Smooth muscle cell (in vitro differentiated cells): ENCODE data around the gene CCT6B. TPM values are rescaled to one million over a fixed set of nuclear protein-coding genes. Genes with fewer than 3 reads are reported as not detected.

Experiments used
- DNase-seq: peaks from one replicate; lab custom pipeline; 2025; ENCODE audit not compliant: unreplicated experiment; lab: John Stamatoyannopoulos, UW
- H2AFZ ChIP-seq: fragments of 200-600 bp; sonication (generic); 2 replicates; pipeline ENCODE4 v1.6.0; 2016; ENCODE audit warnings: antibody characterized with exemption, low read depth, mild to moderate bottlenecking
- H3F3A ChIP-seq: fragments of 200-600 bp; sonication (generic); 2 replicates; pipeline ENCODE4 v1.6.0; 2017; ENCODE audit warnings: antibody characterized with exemption, low read depth
- H3K27ac ChIP-seq: fragments of 200-600 bp; sonication (generic); 2 replicates; pipeline ENCODE4 v1.5.1; 2016; ENCODE audit warnings: low read depth, mild to moderate bottlenecking
- H3K27me3 ChIP-seq: fragments of 200-600 bp; sonication (generic); 2 replicates; pipeline ENCODE4 v1.6.1; 2016; ENCODE audit warnings: low read depth, mild to moderate bottlenecking
- H3K36me3 ChIP-seq: fragments of 200-600 bp; sonication (generic); 2 replicates; pipeline ENCODE4 v1.5.1; 2016; ENCODE audit warnings: low read depth
- H3K4me1 ChIP-seq: fragments of 200-600 bp; sonication (generic); 2 replicates; pipeline ENCODE4 v1.5.1; 2016; ENCODE audit warnings: low read depth
- H3K4me2 ChIP-seq: fragments of 200-600 bp; sonication (generic); 2 replicates; pipeline ENCODE4 v1.6.0; 2016; ENCODE audit warnings: mild to moderate bottlenecking
- H3K4me3 ChIP-seq: fragments of 200-600 bp; sonication (generic); 2 replicates; pipeline ENCODE4 v1.5.1; 2016; ENCODE audit warnings: mild to moderate bottlenecking
- H3K79me2 ChIP-seq: fragments of 200-600 bp; sonication (generic); 2 replicates; pipeline ENCODE4 v1.6.0; 2016; ENCODE audit warnings: low read depth, mild to moderate bottlenecking
- H3K9ac ChIP-seq: fragments of 200-600 bp; sonication (generic); 2 replicates; pipeline ENCODE4 v1.6.0; 2016; ENCODE audit warnings: low read depth
- H3K9me3 ChIP-seq: fragments of 200-600 bp; sonication (generic); replicated peaks from 2 replicates; pipeline ENCODE4 v1.5.1; 2016; ENCODE audit warnings: low read depth
- H4K20me1 ChIP-seq: fragments of 200-600 bp; sonication (generic); 2 replicates; pipeline ENCODE4 v1.6.0; 2016; ENCODE audit warnings: low read depth
- CTCF ChIP-seq: fragments of 200-600 bp; sonication (generic); IDR thresholded peaks from 2 replicates; pipeline ENCODE4 v1.5.1; 2017; ENCODE audit warnings: borderline replicate concordance, mild to moderate bottlenecking, antibody characterized with exemption; ENCODE audit not compliant: insufficient read depth, poor library complexity, severe bottlenecking
- WGBS: methylation state at CpG from one replicate; pipeline ENCODE4 v1.1.7; 2016; ENCODE audit warnings: low lambda C conversion rate; 5-methylcytosine and 5-hydroxymethylcytosine counted together
- polyA plus RNA-seq: library from polyadenylated mRNA; unstranded; fragments of >200 nt; fragmentation: Nextera tagmentation; extraction: Ambion mirVana; gene quantifications from 2 replicates; pipeline ENCODE4 v1.2.1, GENCODE V29; 2016
- total RNA-seq: library from RNA; depleted of rRNA; stranded (reverse); fragments of >200 nt; gene quantifications from 2 replicates; pipeline ENCODE4 v1.2.3, GENCODE V29; 2014

CCT6B gene
- total and polyA plus RNA-seq, 2 experiments from 2014 or later, result 1.5 to 1.6 TPM

- no peak for TF ChIP-seq CTCF
- peaks cover 23% of the 10 kb centered on the region for H3K27me3 ChIP-seq
- H3K4me1 ChIP-seq, result peaks cover 21% of the 10 kb centered on the region
- H3K9ac ChIP-seq, result no peak overlapping the region
- no peak overlapping the region for H3K4me2 ChIP-seq
- H3K27ac ChIP-seq, result no peak overlapping the region
- H2AFZ ChIP-seq, result no peak overlapping the region
- no peaks in the 10 kb centered on the region for H3K9me3 ChIP-seq
- H3F3A ChIP-seq, result no peaks in the 10 kb centered on the region
- no peak for DNase-seq
- H3K4me3 ChIP-seq, result no peak overlapping the region
- H4K20me1 ChIP-seq, result no peaks in the 10 kb centered on the region
- no peaks in the 10 kb centered on the region for H3K36me3 ChIP-seq
- H3K79me2 ChIP-seq, result no peaks in the 10 kb centered on the region
- WGBS, result 43% methylated on average over 2 of the region's 2 CpGs
Measured at GRCh38 chr17:34885076-34885475, 76.2 kb downstream of the CCT6B start.

GRCh38 chr17:34884597-34884996 lies 76.7 kb downstream of the CCT6B start:
- no peak overlapping the region for H3K4me2 ChIP-seq
- H3K79me2 ChIP-seq, result no peaks in the 10 kb centered on the region
- H3K27me3 ChIP-seq, result peaks cover 28% of the 10 kb centered on the region
- no peaks in the 10 kb centered on the region for H3K9me3 ChIP-seq
- H3F3A ChIP-seq, result no peaks in the 10 kb centered on the region
- H3K9ac ChIP-seq, result no peak overlapping the region
- TF ChIP-seq CTCF, result no peak
- no peak for DNase-seq
- no peaks in the 10 kb centered on the region for H4K20me1 ChIP-seq
- H3K4me1 ChIP-seq, result peaks cover 21% of the 10 kb centered on the region
- H3K4me3 ChIP-seq, result no peak overlapping the region
- H3K27ac ChIP-seq, result no peak overlapping the region
- no peaks in the 10 kb centered on the region for H3K36me3 ChIP-seq
- H2AFZ ChIP-seq, result no peak overlapping the region
- 87% methylated on average over 9 of the region's 9 CpGs for WGBS

DNA sequence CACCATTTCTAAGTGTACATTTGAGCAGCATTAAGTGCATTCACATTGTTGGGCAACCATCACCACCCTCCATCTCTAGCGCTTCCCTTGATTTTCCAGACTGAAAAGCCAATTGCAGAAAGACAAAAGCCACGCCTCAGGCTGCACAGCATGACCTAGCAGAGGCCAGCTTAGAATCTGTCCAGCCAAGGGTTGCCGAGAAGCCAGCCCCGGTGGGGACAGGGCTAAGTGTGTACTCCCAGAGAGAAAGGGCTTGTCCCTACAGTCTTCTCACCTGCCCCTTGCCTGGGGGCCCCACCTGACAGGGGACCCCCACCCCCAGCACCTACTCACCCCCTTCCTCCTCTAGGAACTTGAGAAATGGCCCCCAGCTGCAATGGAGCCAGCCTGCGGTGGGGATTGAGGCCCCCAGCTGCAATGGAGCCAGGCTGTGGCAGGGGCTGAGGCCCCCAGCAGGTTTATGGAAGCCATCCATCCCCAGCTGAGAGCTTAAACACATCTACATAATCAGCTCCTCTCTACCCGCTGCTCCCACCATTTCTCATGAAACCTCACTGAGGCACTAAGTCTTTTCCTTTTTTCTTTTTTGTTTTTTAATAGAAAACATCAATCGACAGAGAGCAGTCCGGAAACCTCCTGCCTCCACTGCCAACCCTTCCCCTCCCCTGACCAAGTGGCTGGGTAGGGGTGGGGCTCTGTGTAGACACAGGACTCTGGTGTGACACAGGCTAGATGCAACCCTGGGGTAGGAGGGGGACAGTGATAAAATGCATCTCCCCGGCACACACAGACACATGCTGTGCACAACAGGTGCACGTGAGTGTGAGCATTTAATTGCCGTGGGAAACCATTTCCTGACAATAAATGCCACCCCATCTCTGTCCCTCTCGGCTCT lies 77.9 kb downstream of the CCT6B start:
- Histone ChIP-seq H4K20me1 (no peaks in the 10 kb centered on the region), H3K4me2 (no peak overlapping the region), H3K27me3 (peaks cover 37% of the 10 kb centered on the region), H2AFZ (no peak overlapping the region), H3K9ac (no peak overlapping the region), H3K36me3 (no peaks in the 10 kb centered on the region), H3K79me2 (no peaks in the 10 kb centered on the region), H3K9me3 (no peaks in the 10 kb centered on the region), H3K27ac (no peak overlapping the region), H3K4me1 (peaks cover 21% of the 10 kb centered on the region), H3K4me3 (no peak overlapping the region), H3F3A (no peaks in the 10 kb centered on the region)
- DNase-seq, result no peak
- TF ChIP-seq CTCF, result no peak
- WGBS, result 68% methylated on average over 12 of the region's 12 CpGs
